GM19455 (cell line): ENCODE results near the gene CHN2.

ENCODE experiments used
- ATAC-seq: cut with Tn5 transposase; IDR thresholded peaks from one replicate; pipeline ENCODE4 v1.9.1; 2021; ENCODE audit not compliant: unreplicated experiment

The CHN2 gene

DNA sequence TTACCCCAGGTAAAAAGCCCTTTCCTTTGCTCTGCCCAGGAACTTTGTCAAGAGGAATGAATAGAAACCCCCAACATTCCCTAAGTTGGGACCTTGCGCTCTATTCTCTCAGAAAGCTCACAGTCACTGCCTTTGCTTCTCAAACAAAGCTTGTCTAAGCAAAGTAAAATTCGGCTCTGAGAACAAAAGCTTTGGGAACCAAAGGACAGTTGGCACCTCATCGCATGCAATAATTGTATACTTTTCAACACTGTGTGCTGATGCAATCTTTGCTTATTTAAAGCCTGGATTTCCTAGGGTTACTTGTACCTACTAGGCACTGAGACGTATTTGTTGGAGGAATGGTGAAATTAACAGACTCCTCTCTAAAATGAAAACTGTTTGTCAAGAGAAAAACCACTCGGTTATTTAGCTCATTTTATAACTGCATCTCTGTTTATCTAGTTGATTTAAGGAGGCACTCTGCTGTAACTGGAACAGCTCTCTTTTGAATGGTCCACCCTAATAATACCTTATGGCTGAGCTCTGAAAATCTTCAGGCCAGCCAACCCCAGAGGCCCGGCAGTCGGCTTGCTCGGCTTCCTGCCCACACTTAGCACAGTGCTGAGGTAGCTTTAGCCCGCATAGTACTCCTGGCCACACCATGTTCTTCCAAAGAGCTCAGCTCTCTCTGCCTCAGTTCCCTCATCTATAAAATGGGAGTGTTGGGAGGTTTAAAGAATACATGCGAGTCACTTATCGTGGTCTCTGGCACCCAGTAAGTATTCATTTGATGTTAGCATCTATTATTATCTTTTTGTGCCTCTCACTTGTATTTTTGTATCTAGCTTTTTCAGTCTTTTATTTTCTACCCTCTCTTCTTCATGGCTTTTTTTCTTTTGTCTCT is 288.9 kb downstream of the CHN2 start:
- ATAC-seq = no peak

DNA sequence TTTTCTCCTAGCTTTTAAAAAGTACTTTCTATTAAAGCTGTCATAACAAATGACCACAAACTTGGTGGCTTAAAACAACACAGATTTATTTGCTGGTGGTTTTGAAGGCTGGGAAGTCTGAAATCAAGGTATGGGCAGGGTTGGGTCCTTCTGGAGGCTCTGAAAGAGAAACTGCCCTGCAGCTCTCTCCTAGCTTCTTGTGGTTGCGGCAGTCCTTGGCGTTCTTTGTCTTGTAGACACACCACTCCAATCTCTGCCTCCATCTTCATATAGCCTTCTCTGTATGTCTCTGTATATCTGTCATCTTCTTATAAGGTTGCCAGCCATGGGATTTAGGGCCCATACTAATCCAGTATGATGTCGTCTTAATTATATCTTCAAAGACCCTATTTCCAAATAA is 289.7 kb downstream of the CHN2 start:
- ATAC-seq = no peak

DNA sequence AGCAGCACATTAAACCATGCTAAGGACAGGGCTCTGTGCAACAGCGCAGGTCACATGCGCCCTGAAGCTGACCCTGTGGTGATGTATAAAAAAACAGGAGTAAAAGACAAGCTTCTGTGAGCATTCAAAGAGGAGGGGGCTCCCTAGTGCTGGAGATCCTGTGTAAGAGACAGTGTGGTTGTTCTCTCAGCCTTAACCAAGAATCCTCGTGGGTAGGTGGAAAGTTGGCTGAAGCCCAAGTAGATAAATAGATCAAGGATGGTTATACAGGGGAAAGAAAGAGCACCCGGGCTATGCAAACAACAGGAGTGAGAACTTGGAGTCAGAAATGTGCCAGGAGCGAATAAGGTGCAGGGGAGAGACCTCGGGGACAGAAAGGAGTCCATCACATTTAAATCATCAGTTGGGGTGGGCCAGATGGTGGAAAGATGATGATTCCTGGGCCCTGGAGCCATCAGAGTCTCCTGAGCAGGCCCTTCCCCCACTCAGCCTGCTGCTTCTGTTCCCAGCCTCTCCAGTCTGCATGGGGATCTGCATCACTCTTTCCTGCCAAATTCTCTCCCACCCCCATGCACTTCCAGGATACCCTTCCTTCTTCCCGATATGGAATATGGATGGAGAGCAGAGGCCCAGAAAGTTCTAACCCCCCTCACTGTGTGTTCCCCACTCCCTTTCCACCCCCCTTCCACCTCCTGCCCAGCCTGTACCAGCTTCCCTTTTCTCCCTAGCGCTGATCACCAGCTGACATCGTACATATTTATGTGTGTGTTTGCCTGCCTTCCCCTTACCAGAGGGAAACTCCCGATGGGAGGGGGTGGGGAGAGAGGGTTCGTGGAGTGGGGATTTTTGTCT is 291.0 kb downstream of the CHN2 start:
- no peak for ATAC-seq

DNA sequence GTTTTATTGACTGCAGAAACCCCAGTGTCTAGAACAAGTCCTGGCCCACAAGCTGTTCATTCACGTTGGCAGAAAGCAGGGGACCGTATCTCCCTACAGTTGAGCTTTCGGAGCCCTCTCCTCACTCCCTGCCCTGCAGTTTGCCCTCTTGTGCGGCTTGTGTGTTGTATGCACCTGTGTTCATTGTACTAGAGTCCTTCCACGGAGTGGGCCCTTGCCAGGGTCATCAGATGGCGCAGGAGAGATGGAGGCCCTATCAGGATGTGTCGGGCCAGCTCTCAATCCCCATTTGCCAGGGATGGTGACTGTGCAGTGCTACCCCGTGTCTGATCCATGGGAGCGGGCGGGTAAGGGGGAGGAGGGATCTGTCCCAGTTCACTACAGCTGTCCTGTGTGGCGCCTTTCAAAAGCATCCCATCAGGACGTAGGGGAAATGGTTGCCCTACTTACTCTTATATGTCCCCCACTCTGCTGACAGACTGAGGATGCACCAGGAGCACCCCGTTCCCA is 291.7 kb downstream of the CHN2 start:
- ATAC-seq = no peak

DNA sequence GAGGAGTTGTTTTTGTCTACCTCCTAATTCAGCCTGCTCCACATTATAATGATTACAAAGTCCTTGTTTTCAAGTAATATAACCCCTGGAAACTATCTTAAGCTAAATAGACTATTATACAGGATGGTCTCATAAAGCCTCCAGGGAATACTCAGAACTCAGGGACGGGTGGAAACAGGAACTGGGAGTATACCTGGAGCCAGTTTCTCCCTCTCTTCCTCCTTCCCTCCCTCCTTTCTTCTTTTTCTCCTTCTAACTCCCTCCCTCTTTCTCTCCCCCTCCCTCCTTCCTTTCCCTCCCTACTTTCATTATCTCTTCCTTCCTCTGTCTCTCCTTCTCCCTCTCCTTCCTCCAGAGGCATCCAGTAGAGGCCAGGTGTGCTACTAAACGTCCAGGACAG is 292.8 kb downstream of the CHN2 start:
- no peak for ATAC-seq

DNA sequence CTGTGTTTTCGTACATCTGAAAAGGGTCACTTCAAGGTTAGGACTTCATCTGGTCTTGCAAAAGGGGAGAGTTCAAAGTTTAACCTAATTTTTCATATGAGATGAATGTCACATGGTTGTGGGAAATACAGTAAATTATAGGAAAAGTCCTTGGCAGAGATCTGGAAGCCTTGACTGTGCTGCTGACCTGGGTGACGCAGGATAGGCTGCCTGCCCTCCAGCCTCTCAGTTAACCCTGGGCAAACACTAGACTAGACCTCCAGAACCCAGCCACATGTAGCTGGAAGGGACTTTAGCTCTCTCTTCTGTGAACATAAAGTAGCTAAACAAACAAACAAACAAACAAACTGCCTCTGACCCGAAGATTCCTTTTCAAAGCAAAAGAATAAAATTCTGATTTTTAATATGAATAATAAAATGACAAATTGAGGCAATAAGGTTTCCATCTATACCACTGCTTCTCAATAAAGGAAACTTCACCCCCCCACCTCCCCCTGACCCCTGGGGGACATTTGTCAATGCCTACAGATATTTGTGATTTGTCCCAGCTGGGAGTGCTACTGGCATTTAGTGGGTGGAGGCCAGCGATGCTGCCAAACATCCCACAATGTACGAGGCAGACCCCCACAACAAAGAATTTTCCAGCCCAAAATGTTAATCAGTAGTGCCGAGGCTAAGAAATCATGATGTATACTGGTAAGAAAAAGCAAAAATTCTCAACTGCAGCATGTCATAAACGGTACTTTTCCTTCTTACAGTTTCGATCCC is 293.8 kb downstream of the CHN2 start:
- no peak for ATAC-seq

DNA sequence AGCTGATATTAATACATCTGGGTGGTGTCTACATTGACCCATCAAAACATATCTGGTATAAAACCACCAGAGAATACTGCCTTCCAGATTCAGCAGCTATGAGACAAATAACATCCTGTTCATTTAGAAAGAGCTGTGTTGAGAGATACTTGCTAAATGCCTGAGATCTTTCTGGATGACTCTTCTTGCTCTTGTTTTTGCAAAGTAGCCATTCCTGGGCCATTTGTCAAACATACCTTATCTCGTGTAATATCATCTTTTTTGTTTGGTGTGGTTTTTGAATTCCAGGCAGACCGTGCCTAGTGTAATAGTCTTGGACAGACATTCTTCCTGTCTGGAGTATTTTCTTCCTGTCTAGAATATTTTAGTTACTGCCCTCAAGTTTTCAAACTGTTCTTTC is 294.4 kb downstream of the CHN2 start:
- no peak for ATAC-seq

DNA sequence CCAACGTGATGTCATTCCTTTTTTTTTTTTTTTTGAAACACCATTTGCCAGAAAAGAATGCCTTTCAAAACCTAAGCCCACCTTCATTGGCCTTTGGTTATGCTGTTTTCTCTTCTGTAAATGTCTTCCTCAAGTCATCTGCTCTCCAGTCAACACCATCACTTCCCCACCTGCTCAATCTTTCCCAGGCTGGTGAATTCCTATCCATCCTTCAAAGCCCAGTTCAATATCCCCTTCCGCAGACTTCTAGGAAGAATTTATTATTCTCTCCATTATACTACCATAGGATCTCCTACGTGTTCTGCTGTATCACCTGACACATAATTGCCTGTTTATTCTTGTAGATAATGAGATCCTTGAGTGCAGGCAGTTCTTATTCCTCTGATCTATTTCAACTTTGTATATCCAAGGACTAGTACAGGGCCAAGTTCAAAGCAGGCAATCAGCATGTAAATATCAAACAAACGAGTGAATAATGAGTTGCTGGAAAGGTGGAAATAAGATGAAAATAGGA is 295.6 kb downstream of the CHN2 start:
- ATAC-seq = no peak

DNA sequence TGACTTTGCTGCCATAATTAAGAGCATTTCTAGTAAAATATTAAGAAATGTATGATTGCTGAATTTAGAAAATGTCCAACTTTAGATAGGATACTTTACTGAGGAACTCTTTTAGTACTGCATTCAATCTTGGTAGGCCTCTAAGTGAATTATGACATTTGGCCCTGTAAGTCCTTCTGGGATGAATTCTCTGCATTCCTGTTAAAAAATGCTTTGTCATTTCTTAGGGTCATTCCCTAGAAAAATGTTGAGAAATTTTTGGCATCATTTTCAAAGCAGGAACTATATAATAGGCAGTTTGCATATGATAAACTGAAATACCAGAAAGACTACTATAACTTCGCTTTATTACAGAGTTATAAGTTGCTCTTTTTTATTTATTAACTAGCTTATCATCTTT is 299.8 kb downstream of the CHN2 start:
- ATAC-seq = no peak

DNA sequence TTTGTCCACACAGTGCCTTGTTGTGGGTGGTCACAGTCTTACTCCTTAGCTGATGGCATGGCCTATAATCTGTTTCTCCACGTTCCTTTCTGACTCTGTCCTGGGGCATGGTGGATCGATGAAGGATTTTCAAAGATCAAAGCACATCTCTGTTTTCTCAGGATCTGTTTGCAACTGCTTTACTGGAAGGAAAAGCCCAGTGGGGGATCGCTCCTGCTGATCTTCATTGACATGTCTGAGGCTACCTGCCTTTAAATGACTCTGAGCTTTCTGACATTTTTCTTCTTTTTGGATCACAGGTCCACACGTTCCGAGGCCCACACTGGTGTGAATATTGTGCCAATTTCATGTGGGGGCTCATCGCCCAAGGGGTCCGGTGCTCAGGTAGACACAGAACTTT is 301.1 kb downstream of the CHN2 start:
- ATAC-seq = no peak

DNA sequence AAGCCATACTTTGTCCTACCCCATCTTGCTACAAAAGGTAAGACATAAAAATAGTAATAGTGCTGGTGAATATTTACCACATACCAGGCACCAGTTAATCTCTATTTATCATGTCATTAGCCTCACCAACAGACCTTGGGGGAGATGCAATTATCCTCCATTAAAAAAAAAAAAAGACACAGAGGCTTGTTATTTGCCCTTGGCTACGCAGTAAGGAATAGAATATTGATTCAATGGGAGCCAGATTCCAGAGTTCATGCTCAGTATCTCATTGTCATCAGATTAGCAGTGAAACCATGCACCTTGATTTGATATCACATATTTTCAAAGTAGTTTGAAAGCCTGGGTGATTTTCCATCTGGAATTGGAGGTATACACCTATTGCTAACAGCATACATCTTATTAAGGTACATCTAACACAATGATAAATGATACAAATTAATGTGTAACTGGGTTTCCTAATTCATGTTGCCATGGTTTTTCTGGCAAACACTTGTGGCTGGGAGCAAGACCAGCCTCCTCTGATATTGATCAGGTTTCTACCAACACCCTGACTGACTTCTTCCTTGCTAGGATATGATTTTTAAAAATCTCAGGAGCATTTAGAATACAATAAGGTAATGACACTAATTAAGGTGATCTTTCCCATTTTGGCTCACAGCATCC is 301.9 kb downstream of the CHN2 start:
- ATAC-seq = no peak

DNA sequence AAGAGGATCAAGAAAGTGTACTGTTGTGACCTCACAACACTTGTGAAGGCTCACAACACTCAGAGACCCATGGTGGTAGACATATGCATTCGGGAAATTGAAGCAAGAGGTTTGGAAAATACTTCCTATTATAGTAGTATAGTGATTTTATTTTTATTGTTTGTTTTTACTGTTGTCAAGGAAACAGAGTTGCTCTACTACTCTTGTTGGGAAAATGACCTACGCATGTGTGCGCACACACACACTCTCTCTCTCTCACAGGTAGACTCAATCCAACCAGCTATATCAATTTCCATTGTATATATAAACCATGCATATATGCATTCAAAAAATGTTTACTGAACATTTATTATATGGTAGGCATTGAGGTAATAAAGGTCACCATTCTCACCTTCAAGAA is 305.4 kb downstream of the CHN2 start:
- ATAC-seq = no peak

DNA sequence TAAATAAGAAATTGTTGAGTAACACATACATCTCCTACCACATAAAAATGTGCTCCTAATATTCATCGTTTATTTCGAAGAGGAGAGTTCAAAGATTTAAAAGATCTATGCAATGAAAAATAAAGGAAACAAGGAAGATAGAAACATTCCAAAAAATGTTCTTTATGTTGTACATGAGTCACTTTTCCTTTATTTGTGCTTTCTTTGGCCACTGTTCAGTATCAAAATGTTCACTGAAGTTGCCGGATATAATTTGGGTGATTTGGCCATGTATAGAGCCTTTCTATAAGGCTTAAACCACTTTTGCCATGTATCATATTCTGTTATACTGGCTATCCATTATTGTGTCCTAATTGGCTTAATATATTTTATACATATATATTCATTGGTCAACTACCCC is 306.1 kb downstream of the CHN2 start:
- no peak for ATAC-seq

DNA sequence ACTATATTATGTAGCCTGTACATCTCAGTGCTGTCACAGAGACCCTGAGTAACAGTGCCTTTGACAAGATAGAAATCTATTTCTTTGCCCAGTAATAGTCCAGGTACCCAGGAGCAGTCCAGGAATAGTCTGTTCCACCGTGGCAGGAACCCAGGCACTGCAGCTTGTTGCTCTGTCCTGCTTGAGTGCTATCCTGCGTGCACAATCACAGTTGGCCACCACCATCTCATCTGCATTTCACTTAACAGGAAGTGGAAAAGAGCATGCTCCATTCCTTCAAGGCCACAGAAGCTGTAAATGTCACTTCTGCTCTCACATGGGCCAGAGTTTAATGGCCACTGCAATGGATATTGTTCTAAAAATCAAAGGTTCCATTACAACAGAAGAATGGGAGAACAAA is 307.6 kb downstream of the CHN2 start:
- ATAC-seq = no peak

DNA sequence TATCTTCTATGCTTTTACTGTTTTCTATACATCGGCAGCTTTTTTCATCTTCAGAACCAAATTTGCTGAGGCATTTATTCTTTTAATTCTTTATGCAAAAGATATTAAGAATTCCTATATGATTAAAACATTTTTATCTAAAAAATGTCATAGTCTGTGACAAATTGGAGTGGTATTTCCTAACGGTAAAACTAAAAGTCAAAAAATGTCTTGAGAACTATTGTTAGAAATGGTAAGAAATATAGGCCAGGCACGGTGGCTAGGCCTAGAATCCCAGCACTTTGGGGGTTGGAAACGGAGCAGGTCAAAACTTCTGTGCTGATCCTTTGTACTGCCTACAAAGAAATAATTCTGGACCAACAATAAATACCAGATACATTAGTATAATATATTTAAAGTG is 311.4 kb downstream of the CHN2 start:
- no peak for ATAC-seq

DNA sequence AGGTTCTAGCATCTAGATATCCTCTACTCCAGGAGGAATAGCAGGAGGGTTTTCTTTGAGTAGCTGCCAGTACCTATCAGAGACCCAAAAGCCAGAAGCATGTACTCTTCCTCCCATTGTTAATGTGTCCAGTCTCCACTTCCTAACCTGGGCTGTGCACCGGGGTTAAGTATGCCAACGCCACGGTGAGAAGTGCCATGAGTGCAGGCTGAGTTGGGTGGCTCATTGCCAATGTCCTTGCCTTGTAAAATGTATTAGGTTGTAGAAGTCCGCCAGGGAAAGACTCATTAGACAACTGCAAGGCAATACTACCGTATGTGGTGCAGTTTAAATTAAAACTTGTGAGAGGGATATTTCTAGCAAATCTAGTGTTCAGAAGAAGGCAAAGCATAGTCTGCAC is 314.0 kb downstream of the CHN2 start:
- ATAC-seq = no peak

DNA sequence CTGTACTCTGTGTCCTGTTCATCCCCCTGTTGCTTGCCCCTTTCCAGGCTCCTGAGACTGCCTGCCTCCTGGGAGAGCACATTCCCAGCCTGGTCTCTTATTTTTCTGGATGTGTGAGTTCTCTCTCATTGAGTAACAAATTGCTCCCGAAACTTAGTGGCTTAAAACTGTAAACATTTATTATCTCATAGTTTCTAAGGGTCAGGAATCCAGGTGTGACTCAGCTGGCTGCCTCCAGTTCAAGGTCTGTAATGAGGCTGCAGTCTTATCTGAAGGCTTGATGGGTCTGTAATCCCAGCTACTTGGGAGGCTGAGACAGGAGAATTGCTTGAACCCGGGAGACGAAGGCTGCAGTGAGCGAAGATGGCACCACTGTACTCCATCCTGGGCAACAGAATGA is 315.5 kb downstream of the CHN2 start:
- ATAC-seq = no peak

DNA sequence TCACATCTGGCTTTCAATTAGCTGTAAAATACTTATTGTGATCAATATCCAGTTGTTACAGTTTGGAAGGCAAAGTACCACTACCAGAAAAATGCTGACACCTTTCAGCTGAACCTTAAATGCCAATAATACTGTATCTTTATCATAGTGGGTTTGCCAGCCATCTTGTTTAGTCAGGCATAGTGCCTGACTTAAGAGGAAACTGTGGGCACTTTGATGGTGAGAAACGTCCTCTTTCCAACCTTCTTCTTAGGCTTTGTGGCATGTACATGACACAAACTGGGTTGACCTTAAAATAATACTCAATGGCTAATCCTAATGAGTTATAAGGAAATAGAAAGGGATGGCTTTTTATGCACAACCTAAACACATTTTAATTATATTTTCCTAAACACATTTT is 316.8 kb downstream of the CHN2 start:
- ATAC-seq = no peak

DNA sequence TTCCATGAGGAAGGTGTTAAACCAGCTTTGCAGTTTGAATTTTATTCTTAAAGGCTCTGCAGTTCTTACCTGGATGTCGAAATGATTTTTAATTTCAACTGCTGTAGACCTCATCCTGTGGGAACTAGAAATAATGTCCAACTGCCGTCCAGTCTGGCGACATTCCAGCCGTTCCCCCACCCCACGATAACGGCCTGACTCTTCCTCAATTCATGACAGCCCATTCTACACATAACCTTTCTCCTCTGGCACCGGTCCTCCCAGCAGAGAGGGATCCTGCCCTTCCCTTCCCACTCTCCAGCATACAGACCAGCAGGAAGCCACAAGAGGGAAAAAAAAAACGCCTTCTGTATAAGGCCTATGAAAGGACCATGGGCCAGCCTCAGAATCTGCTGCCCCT is 317.3 kb downstream of the CHN2 start:
- ATAC-seq = no peak

DNA sequence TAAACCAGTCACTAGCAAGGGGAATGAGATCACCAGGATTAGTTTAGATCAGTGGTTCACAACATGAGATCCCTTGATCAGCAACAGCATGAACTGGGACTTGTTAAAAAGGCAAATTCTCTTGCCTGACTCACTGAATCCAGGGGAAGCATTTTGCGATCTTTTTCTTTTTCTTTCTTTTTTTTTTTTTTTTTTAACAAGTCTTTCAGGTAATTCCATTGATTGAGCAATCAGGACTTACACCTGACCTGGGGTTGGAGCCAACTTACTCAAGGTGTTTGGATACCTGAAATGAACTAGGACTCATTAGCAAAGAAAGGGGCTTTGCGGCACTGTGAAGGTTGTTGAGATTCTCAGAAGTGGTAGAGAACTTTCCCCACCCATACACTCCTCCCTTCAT is 321.9 kb downstream of the CHN2 start:
- no peak for ATAC-seq

DNA sequence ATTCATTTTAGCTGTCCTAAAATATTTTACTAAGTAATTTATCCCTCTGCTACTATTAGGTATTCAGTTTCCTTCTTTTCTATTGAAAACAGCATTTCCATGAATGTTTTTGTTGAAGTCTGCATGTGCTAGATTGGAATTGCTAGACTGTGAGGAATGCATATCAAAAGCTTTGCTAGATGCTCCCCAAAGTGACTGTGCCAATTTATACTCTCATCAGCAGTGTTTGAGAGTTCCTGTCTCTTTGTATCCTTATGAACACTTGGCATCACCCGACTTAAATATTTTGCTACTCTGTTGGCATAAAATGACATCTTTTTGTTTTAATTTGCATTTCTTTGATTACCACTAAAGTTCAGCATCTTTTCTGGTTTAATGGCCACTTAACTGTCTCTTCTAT is 324.0 kb downstream of the CHN2 start:
- ATAC-seq = no peak
